ENCODE data around the gene SHC1. TPM values are rescaled to one million over a fixed set of nuclear protein-coding genes. Genes with fewer than 3 reads are reported as not detected.

The SHC1 gene
- total RNA-seq, 1 donor from 2014 or later: 81.1 TPM

GRCh38 chr1:155009221-155009711 is 38.7 kb upstream of the SHC1 start:
- intact Hi-C loops (cut with micrococcal nuclease): loop anchor here (5.0 kb wide), 1 partner anchor 183 kb away; no protein-coding TSS in a partner anchor

GRCh38 chr1:155008015-155008941 is 37.7 kb upstream of the SHC1 start:
- intact Hi-C loops (cut with micrococcal nuclease): loop anchor here (5.0 kb wide), 1 partner anchor 184 kb away; no protein-coding TSS in a partner anchor

- intact Hi-C loops (cut with micrococcal nuclease): loop anchor here (1.0 to 5.0 kb wide), 3 partner anchors 71 to 185 kb away; partner anchors contain the start of genes DPM3 and PMVK
Measured at GRCh38 chr1:155007251-155007828, 36.8 kb upstream of the SHC1 start.

GRCh38 chr1:155006601-155007101 is 36.1 kb upstream of the SHC1 start:
- intact Hi-C loops (cut with micrococcal nuclease): loop anchor here (1.0 to 5.0 kb wide), 5 partner anchors 11 to 186 kb away; partner anchors contain the start of genes DPM3, FLAD1 and PMVK

GRCh38 chr1:155005076-155006011 is 34.8 kb upstream of the SHC1 start:
- intact Hi-C loops (cut with micrococcal nuclease): loop anchor here (1.0 to 5.0 kb wide), 4 partner anchors 12 to 187 kb away; partner anchors contain the start of genes FLAD1 and PMVK

GRCh38 chr1:155004352-155005075 is 34.0 kb upstream of the SHC1 start:
- intact Hi-C loops (cut with micrococcal nuclease): loop anchor here (5.0 kb wide), 3 partner anchors 168 to 782 kb away; partner anchors contain the start of genes KRTCAP2, TRIM46 and UBAP2L

- intact Hi-C loops (cut with micrococcal nuclease): loop anchor here (2.0 to 5.0 kb wide), 3 partner anchors 168 to 782 kb away; partner anchors contain the start of genes ADAR, KRTCAP2, TRIM46 and UBAP2L
Measured at GRCh38 chr1:155003766-155004351, 33.3 kb upstream of the SHC1 start.

GRCh38 chr1:155003227-155003765 is 32.7 kb upstream of the SHC1 start:
- intact Hi-C loops (cut with micrococcal nuclease): loop anchor here (2.0 to 5.0 kb wide), 3 partner anchors 169 to 781 kb away; partner anchors contain the start of genes ADAR, KRTCAP2, TRIM46 and UBAP2L

GRCh38 chr1:155002464-155003226 is 32.1 kb upstream of the SHC1 start, which contains the start of gene ZBTB7B:
Gene ZBTB7B, plus strand, starts transcription at chr1:155002802. Its CDS starts 11,859 bp downstream, at chr1:155014661.
- intact Hi-C loops (cut with micrococcal nuclease): loop anchor here (1.0 to 5.0 kb wide), 8 partner anchors 8 to 780 kb away; partner anchors contain the start of genes ADAM15, ADAR, CKS1B and KRTCAP2

- intact Hi-C loops (cut with micrococcal nuclease): loop anchor here (1.0 to 5.0 kb wide), 12 partner anchors 8 to 780 kb away; partner anchors contain the start of genes ADAM15, ADAR, CKS1B and EFNA4
Measured at GRCh38 chr1:155001675-155002463, 31.3 kb upstream of the SHC1 start.

GRCh38 chr1:155001425-155001674 is 30.8 kb upstream of the SHC1 start:
- intact Hi-C loops (cut with micrococcal nuclease): loop anchor here (1.0 to 5.0 kb wide), 6 partner anchors 16 to 779 kb away; partner anchors contain the start of genes EFNA4, KRTCAP2, TRIM46 and UBAP2L

- intact Hi-C loops (cut with micrococcal nuclease): loop anchor here (1.0 to 5.0 kb wide), 6 partner anchors 16 to 779 kb away; partner anchors contain the start of genes EFNA4, KRTCAP2, TRIM46 and UBAP2L
Measured at GRCh38 chr1:155000726-155001424, 30.3 kb upstream of the SHC1 start.

- intact Hi-C loops (cut with micrococcal nuclease): loop anchor here (5.0 kb wide), 2 partner anchors 172 to 778 kb away; partner anchors contain the start of genes KRTCAP2, TRIM46 and UBAP2L
Measured at GRCh38 chr1:155000411-155000725, 29.8 kb upstream of the SHC1 start.

- intact Hi-C loops (cut with micrococcal nuclease): loop anchor here (1.0 to 5.0 kb wide), 6 partner anchors 16 to 777 kb away; partner anchors contain the start of genes FLAD1, KRTCAP2, TRIM46 and UBAP2L
Measured at GRCh38 chr1:154999571-155000410, 29.2 kb upstream of the SHC1 start.
